Memory B cell (primary cell): ENCODE results near the gene CBY2.
"Not testable (repeated sequence)": the region's sequence is repeated elsewhere in the genome, so short reads cannot be mapped to it uniquely, and the experiment has no call there.

ENCODE experiments used
- ATAC-seq: fragments of 150-1000 bp; cut with Tn5 transposase; 2 replicates; pipeline ENCODE4 v1.10.0; 2021; ENCODE audit warnings: low read depth, mild to moderate bottlenecking, moderate library complexity
- DNase-seq, 2 donors: peaks; one replicate each; pipeline ENCODE4 v3.0.0; 2022; ENCODE audit warnings: low spot score in 2 of 2
- H3K27ac Mint-ChIP-seq: one replicate; pipeline ENCODE4 v1.8.0; 2022; ENCODE audit warnings: mild to moderate bottlenecking, moderate library complexity, mixed read lengths
- H3K27me3 Mint-ChIP-seq: one replicate; pipeline ENCODE4 v1.8.0; 2022; ENCODE audit warnings: mixed read lengths
- H3K36me3 Mint-ChIP-seq: one replicate; pipeline ENCODE4 v1.8.0; 2022; ENCODE audit warnings: mild to moderate bottlenecking, mixed read lengths
- H3K4me1 Mint-ChIP-seq: one replicate; pipeline ENCODE4 v1.8.0; 2022; ENCODE audit warnings: mixed read lengths
- H3K4me3 Mint-ChIP-seq: one replicate; pipeline ENCODE4 v1.8.0; 2022; ENCODE audit warnings: mild to moderate bottlenecking, moderate library complexity, mixed read lengths
- H3K9me3 Mint-ChIP-seq: one replicate; pipeline ENCODE4 v1.8.0; 2022; ENCODE audit warnings: mixed read lengths

CBY2 gene

DNA sequence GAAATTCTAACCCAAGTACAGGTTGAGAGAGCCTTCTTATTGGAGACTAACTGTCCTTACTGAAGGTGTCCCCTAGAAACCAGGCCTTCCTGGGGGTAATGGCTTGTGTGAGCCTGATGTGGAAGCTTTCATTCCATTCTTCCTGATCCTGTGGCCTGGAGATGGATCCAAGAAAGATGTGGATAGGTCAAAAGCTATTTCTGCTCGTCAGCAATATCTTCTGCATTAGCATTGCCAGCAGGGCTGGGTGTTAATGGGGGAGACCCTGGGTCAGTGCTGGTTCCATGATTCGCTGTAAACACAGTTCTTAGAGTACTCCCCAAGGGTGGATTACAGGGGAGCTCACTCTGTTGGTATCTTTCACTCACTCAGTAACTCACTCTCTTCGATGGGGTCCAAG lies 42.9 kb downstream of the CBY2 start:
- Mint-ChIP-seq H3K27me3 (peaks cover 5% of the 10 kb centered on the region), H3K36me3 (no peaks in the 10 kb centered on the region), H3K4me1 (no peaks in the 10 kb centered on the region), H3K9me3 (no peaks in the 10 kb centered on the region), H3K27ac (no peak overlapping the region), H3K4me3 (no peak overlapping the region)
- DNase-seq (no peak), ATAC-seq (no peak)

DNA sequence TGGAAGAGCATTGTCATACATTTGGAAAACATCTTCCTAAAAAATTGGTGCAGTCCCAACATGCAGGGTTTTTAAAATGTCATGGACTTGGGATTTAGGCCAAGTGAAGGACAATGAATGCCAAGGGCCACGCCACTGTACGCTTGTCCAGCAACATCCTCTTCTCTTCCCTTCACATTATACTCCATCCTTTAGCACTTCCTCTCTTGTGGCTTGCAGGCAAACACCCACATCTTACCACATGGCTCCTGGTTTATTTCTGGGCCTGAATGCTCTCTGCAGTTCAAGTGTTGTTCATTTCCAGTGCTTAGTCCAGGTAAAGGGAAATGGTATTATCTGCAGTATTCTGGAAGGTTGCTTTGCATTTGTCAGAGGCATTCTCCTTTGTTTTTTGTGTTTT lies 45.0 kb downstream of the CBY2 start:
- Mint-ChIP-seq H3K4me3 (no peak overlapping the region), H3K4me1 (no peaks in the 10 kb centered on the region), H3K36me3 (no peaks in the 10 kb centered on the region), H3K27me3 (peaks cover 5% of the 10 kb centered on the region), H3K9me3 (no peaks in the 10 kb centered on the region), H3K27ac (no peak overlapping the region)
- DNase-seq = no peak
- ATAC-seq = no peak

DNA sequence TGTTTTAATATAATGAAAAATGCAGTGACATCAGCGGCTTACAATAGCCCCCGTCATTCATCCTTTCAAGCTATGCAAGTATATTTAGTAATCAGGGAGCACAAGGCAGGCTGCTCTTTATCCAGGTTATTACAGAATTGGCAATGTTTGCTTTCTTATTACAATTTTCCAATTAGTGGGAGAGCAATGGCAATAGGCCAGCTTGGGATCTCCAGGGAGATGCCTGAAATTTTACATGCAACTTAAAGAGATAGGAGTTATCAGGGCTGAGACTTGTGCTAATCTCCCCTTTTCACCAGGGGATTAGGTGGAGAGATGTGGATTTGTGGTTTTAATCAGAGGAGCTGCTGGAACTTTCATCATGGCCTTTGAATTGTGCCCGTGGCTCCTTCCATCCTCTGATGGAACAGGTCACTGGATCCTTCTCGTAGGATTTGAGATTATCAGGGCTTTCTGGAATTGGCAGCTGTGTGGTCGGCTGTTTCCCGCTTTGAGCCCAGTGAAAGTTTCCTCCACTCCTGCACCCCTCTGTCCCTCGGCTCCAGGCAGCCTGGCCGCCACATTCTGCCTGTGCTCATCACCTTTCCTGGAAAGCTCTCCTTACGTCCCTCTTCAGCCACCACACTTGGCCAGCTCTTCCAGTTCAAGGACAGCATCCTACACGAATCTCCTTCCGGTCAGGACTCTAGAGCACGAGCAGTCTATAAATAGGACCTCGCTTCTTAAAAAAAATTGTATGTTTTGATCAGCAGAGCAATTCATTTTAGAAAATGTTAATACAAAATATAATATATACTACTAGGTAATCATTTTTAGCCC lies 47.0 kb downstream of the CBY2 start:
- H3K9me3 Mint-ChIP-seq = no peaks in the 10 kb centered on the region
- no peaks in the 10 kb centered on the region for H3K4me1 Mint-ChIP-seq
- H3K4me3 Mint-ChIP-seq = no peak overlapping the region
- DNase-seq (no peak), ATAC-seq (no peak)
- H3K27ac Mint-ChIP-seq = no peak overlapping the region
- H3K36me3 Mint-ChIP-seq = no peaks in the 10 kb centered on the region
- peaks cover 5% of the 10 kb centered on the region for H3K27me3 Mint-ChIP-seq

DNA sequence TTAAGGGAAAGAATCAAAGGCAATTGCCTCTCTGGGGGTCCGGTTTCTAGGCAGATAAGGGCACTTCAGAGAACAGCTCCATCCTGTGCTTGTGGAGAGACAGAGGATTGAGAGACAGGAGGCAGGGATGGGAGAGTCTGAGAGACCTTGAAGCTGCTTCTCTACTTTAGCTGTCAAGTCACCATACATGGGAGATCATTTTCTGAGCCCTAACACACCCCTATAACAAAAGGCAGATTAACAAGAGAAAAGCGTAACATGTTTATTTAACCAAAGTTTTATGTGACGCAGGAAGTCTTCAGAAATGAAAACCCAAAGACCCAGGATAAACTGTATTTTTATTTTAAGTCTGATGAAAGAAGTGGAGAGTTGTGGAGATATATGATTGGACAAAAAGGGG lies 48.4 kb downstream of the CBY2 start:
- no peak for DNase-seq
- H3K4me3 Mint-ChIP-seq = no peak overlapping the region
- H3K9me3 Mint-ChIP-seq = no peaks in the 10 kb centered on the region
- peaks cover 9% of the 10 kb centered on the region for H3K27me3 Mint-ChIP-seq
- no peak overlapping the region for H3K27ac Mint-ChIP-seq
- ATAC-seq = no peak
- no peaks in the 10 kb centered on the region for H3K36me3 Mint-ChIP-seq
- no peaks in the 10 kb centered on the region for H3K4me1 Mint-ChIP-seq

DNA sequence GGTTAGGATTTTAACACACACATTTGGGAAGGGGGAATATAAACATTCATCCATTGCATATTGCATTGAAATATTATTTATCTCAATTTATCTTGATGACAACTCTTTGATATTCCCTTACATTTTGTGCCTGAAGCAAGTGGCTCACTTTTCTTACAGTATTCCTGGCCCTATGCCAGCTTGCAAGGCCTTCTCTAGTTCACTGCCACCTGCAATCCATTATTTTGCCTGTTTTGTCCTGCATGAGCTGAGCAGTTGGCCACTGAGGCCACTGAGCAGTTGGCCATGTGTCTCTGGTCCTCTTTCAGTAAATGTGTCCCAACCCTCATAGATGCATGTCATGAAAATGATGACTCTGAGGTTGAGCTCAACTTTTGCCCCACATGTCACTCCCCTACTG lies 49.8 kb downstream of the CBY2 start:
- no peak for DNase-seq
- H3K36me3 Mint-ChIP-seq = no peaks in the 10 kb centered on the region
- no peaks in the 10 kb centered on the region for H3K4me1 Mint-ChIP-seq
- H3K4me3 Mint-ChIP-seq = no peak overlapping the region
- H3K27me3 Mint-ChIP-seq = peaks cover 11% of the 10 kb centered on the region
- ATAC-seq = no peak
- no peak overlapping the region for H3K27ac Mint-ChIP-seq
- no peaks in the 10 kb centered on the region for H3K9me3 Mint-ChIP-seq

DNA sequence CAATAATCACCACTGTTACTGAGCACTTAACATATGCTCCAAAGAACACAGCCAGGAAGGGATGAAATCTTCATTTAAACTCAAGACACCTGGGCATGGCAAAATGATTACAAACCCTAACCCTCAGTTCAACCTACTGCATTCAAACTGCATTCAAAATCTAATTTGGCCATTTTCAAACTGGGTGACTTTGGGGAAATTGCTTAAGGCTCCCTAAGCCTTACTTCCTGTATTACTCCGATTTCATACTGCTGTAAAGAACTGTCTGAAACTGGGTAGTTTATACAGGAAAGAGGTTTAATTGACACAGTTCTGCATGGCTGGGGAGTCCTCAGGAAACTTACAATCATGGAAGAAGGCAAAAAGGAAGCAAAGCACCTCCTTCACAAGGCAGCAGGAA lies 50.4 kb downstream of the CBY2 start:
- Mint-ChIP-seq H3K27ac (no peak overlapping the region), H3K4me3 (no peak overlapping the region), H3K4me1 (no peaks in the 10 kb centered on the region), H3K36me3 (no peaks in the 10 kb centered on the region), H3K27me3 (peaks cover 11% of the 10 kb centered on the region), H3K9me3 (peaks cover 1% of the 10 kb centered on the region)
- ATAC-seq = no peak
- DNase-seq = no peak

DNA sequence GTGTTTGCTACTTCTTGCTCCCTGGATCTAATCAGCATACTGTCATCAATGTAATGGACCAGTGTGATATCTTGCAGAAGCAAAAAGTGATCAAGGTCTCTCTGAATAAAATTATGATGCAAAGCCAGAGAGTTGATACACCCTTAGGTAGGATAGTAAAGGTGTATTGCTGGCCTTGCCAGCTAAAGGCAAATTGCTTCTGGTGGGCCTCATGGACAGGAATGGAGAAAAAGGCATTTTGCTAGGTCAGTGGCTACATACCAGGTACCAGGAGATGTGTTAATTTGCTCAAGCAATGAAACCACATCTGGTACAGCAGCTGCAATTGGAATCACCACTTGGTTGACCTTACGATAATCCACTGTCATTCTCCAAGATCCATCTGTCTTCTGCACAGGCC lies 54.4 kb downstream of the CBY2 start:
- H3K27ac Mint-ChIP-seq, DNase-seq, H3K36me3 Mint-ChIP-seq, H3K9me3 Mint-ChIP-seq, H3K4me1 Mint-ChIP-seq, H3K4me3 Mint-ChIP-seq, ATAC-seq: not testable (repeated sequence)
- peaks cover 14% of the 10 kb centered on the region for H3K27me3 Mint-ChIP-seq

DNA sequence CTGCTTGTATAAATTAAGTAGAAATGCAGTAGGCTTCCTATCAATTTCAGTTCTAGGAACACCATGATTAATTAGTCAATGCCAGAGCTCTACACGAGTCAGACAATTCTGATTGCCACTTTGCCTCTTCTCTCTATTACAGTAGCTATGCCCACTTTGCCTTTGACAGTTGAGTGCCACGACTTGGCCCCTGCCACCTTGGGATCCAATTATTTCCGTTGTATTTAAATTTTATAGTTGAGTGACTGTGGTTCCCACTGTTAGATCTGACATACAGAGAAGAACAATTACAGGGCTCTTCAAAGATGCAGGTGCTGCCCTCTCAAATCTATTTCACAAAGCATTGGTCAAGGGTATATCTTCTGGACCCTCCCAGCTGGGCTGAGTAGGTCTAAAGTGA lies 55.5 kb downstream of the CBY2 start:
- H3K27ac Mint-ChIP-seq, H3K9me3 Mint-ChIP-seq, H3K4me3 Mint-ChIP-seq, H3K36me3 Mint-ChIP-seq, ATAC-seq, H3K4me1 Mint-ChIP-seq, DNase-seq: not testable (repeated sequence)
- H3K27me3 Mint-ChIP-seq = peaks cover 14% of the 10 kb centered on the region

DNA sequence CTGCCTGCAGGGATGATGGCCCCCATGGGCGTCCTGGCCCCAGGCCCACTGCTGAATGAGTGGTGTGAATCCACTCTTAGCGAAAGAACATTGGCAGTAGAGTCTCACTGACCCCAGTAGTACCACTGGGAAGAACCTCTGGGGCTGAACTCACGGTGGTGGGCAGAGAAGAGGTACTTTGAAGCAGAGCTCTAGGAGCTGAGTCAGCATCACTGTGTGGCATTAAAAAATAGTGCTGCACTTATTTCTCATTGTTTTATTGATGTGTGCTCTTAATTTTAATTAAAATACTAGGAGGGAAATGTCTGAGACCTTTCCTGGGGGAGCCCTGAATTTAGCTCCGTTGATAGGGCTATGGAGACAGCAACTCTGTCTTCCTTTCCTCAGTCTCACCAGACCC lies 61.3 kb downstream of the CBY2 start:
- Mint-ChIP-seq H3K4me1 (no peaks in the 10 kb centered on the region), H3K27ac (no peak overlapping the region), H3K36me3 (no peaks in the 10 kb centered on the region), H3K4me3 (no peak overlapping the region), H3K9me3 (no peaks in the 10 kb centered on the region), H3K27me3 (peaks cover 10% of the 10 kb centered on the region)
- ATAC-seq (no peak), DNase-seq (no peak)
